Measurements from ENCODE around the gene GPLD1. TPM values are rescaled to one million over a fixed set of nuclear protein-coding genes. Genes with fewer than 3 reads are reported as not detected.

GPLD1 gene
- total and polyA plus RNA-seq, 9 of the 15 experiments (the other 6 are each of a cell fraction or from before 2014, with no cell fraction given) = 0.11 to 1.3 (median 0.82) TPM

DNA sequence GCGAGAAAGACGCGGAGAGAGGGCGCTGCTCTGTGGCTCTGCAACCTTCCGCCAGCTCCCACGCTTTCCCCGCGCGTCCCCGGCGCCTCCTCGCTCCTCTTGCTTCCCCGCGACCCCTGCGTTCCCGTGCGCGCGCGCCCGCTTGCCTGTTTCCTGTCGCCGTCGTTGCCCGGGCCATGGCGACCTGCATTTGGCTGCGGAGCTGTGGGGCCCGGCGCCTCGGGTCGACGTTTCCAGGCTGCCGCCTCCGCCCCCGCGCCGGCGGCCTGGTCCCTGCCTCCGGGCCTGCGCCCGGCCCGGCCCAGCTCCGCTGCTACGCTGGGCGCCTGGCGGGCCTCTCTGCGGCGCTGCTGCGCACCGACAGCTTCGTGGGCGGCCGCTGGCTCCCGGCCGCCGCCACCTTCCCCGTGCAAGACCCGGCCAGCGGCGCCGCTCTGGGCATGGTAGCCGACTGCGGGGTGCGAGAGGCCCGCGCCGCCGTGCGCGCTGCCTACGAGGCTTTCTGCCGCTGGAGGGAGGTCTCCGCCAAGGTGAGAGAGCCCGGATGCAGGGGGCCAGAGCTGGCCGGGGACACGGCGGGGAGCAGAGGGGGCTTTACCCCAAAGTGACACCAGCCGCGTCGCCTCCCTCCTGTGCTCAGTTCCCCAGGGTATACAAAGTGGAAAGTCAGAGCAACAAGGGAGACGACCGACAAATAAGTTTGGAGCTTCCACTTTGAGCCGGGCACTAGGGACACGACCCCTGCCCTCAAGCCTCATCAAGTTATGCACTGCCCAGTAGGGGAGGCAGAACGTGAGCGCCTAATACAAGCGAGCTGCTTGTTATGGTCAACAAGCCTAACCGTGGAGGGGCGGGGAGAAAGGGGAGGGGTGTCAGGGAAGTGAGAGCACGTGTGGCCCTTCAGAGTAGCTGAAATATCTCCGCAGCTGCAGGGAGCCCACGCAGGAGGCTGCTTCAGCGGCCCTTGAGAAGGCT lies 5.7 kb upstream of the GPLD1 start, which contains the start of gene ALDH5A1 (continued):
- TF ChIP-seq POLR2G (IDR thresholded peaks at IDR 0.05; ENCODE audit: low read depth, low read length) (peak; percentile 90), SRSF7 (optimal IDR thresholded peaks at IDR 0.05; ENCODE audit: low read depth, low read length) (no peak), ARNT (IDR thresholded peaks at IDR 0.05) (no peak), ZNF778 (CRISPR knock-in tag; IDR thresholded peaks at IDR 0.05) (no peak), BDP1 (IDR thresholded peaks at IDR 0.05; ENCODE audit: insufficient read depth, insufficient read length) (no peak), MTA3 (IDR thresholded peaks at IDR 0.05; ENCODE audit: borderline replicate concordance) (peak; percentile 78; the same call in 1 of the 2 replicates), HNRNPK (IDR thresholded peaks at IDR 0.05; ENCODE audit: low read depth, low read length, poor library complexity, severe bottlenecking) (no peak), E2F3 (CRISPR knock-in tag; IDR thresholded peaks at IDR 0.05) (no peak), FOXO4 (CRISPR knock-in tag; IDR thresholded peaks at IDR 0.05) (no peak), L3MBTL2 (IDR thresholded peaks at IDR 0.05) (peak; percentile 85), RBM15 (IDR thresholded peaks at IDR 0.05; ENCODE audit: insufficient read depth, low read length) (no peak), NFRKB (IDR thresholded peaks at IDR 0.05; ENCODE audit: low read depth) (peak; percentile 8; the same call in 1 of the 2 replicates), ZHX1 (conservative IDR thresholded peaks at IDR 0.05; ENCODE audit: low read length) (no peak), LEF1 (IDR thresholded peaks at IDR 0.05) (no peak), C11orf30 (IDR thresholded peaks at IDR 0.05; ENCODE audit: low read depth) (no peak)
- TF ChIP-seq, protein P1, sequence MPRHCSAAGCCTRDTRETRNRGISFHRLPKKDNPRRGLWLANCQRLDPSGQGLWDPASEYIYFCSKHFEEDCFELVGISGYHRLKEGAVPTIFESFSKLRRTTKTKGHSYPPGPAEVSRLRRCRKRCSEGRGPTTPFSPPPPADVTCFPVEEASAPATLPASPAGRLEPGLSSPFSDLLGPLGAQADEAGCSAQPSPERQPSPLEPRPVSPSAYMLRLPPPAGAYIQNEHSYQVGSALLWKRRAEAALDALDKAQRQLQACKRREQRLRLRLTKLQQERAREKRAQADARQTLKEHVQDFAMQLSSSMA (CRISPR knock-in tag; IDR thresholded peaks at IDR 0.05) = no peak
- TF ChIP-seq, protein P2, sequence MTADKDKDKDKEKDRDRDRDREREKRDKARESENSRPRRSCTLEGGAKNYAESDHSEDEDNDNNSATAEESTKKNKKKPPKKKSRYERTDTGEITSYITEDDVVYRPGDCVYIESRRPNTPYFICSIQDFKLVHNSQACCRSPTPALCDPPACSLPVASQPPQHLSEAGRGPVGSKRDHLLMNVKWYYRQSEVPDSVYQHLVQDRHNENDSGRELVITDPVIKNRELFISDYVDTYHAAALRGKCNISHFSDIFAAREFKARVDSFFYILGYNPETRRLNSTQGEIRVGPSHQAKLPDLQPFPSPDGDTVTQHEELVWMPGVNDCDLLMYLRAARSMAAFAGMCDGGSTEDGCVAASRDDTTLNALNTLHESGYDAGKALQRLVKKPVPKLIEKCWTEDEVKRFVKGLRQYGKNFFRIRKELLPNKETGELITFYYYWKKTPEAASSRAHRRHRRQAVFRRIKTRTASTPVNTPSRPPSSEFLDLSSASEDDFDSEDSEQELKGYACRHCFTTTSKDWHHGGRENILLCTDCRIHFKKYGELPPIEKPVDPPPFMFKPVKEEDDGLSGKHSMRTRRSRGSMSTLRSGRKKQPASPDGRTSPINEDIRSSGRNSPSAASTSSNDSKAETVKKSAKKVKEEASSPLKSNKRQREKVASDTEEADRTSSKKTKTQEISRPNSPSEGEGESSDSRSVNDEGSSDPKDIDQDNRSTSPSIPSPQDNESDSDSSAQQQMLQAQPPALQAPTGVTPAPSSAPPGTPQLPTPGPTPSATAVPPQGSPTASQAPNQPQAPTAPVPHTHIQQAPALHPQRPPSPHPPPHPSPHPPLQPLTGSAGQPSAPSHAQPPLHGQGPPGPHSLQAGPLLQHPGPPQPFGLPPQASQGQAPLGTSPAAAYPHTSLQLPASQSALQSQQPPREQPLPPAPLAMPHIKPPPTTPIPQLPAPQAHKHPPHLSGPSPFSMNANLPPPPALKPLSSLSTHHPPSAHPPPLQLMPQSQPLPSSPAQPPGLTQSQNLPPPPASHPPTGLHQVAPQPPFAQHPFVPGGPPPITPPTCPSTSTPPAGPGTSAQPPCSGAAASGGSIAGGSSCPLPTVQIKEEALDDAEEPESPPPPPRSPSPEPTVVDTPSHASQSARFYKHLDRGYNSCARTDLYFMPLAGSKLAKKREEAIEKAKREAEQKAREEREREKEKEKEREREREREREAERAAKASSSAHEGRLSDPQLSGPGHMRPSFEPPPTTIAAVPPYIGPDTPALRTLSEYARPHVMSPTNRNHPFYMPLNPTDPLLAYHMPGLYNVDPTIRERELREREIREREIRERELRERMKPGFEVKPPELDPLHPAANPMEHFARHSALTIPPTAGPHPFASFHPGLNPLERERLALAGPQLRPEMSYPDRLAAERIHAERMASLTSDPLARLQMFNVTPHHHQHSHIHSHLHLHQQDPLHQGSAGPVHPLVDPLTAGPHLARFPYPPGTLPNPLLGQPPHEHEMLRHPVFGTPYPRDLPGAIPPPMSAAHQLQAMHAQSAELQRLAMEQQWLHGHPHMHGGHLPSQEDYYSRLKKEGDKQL (CRISPR knock-in tag; IDR thresholded peaks at IDR 0.05; ENCODE audit: borderline replicate concordance) = no peak
